GM06990 (cell line): ENCODE measurements around the gene FMNL3.

Source experiments
- DNase-seq: peaks from one replicate; pipeline ENCODE4 v3.0.0-alpha.2; 2011; ENCODE audit not compliant: insufficient read length; ENCODE audit errors: extremely low read depth
- H3K27me3 ChIP-seq: replicated peaks from 2 replicates; pipeline ENCODE4 v1.6.0; 2011; ENCODE audit warnings: low read length; ENCODE audit not compliant: control insufficient read depth, insufficient read depth
- H3K36me3 ChIP-seq: 2 replicates; pipeline ENCODE4 v1.5.1; 2011; ENCODE audit warnings: low read length; ENCODE audit not compliant: control insufficient read depth, insufficient read depth
- H3K4me3 ChIP-seq: replicated peaks from 2 replicates; pipeline ENCODE4 v1.5.1; 2011; ENCODE audit warnings: low read depth, mild to moderate bottlenecking, control low read depth, low read length
- CTCF ChIP-seq: IDR thresholded peaks from 2 replicates; pipeline ENCODE4 v1.5.1; 2011; ENCODE audit warnings: low read length, control low read depth, mild to moderate bottlenecking, inconsistent platforms; ENCODE audit not compliant: insufficient read depth, poor library complexity, severe bottlenecking

FMNL3 gene

GRCh38 chr12:49621651-49622500 lies 85.3 kb downstream of the FMNL3 start:
- TF ChIP-seq CTCF, result no peak
- DNase-seq, result peak; percentile 61
- H3K36me3 ChIP-seq, result no peaks in the 10 kb centered on the region
- peak overlapping the region; percentile 67 for H3K4me3 ChIP-seq
- H3K27me3 ChIP-seq, result no peaks in the 10 kb centered on the region

- TF ChIP-seq CTCF, result no peak
- Histone ChIP-seq H3K4me3 (no peak overlapping the region), H3K36me3 (no peaks in the 10 kb centered on the region), H3K27me3 (no peaks in the 10 kb centered on the region)
- no peak for DNase-seq
Observed at GRCh38 chr12:49619286-49619685, 87.9 kb downstream of the FMNL3 start.

- TF ChIP-seq CTCF, result no peak
- Histone ChIP-seq H3K4me3 (no peak overlapping the region), H3K36me3 (no peaks in the 10 kb centered on the region), H3K27me3 (no peaks in the 10 kb centered on the region)
- DNase-seq, result no peak
Observed at GRCh38 chr12:49618576-49618975, 88.6 kb downstream of the FMNL3 start.

GRCh38 chr12:49616533-49617219 lies 90.5 kb downstream of the FMNL3 start:
- TF ChIP-seq CTCF, result no peak
- Histone ChIP-seq H3K4me3 (no peak overlapping the region), H3K36me3 (no peaks in the 10 kb centered on the region), H3K27me3 (no peaks in the 10 kb centered on the region)
- no peak for DNase-seq

- Histone ChIP-seq H3K36me3 (no peaks in the 10 kb centered on the region), H3K4me3 (no peak overlapping the region), H3K27me3 (no peaks in the 10 kb centered on the region)
- no peak for DNase-seq
- no peak for TF ChIP-seq CTCF
Observed at GRCh38 chr12:49615725-49616124, 91.5 kb downstream of the FMNL3 start.
